Bronchial epithelial cell (primary cell): ENCODE results near the gene CFAP70. TPM values are rescaled to one million over a fixed set of nuclear protein-coding genes. Genes with fewer than 3 reads are reported as not detected.
A peak's percentile ranks its signal among the peaks of the same experiment; 100 is the strongest.

Source experiments
- DNase-seq: peaks from one replicate; pipeline ENCODE4 v3.0.0-alpha.2; 2010; ENCODE audit warnings: low read depth
- FAIRE-seq: peaks from 2 replicates; lab custom pipeline; 2011; peaks lifted over from hg19 to GRCh38; lab: Jason Lieb, UNC
- H3K27me3 ChIP-seq: 2 replicates; pipeline ENCODE4 v1.5.1; 2011; ENCODE audit warnings: low read length; ENCODE audit not compliant: control insufficient read depth, insufficient read depth
- H3K36me3 ChIP-seq: 2 replicates; pipeline ENCODE4 v1.5.1; 2011; ENCODE audit warnings: low read length; ENCODE audit not compliant: control insufficient read depth, insufficient read depth
- H3K4me3 ChIP-seq: 2 replicates; pipeline ENCODE4 v1.5.1; 2011; ENCODE audit warnings: mild to moderate bottlenecking, low read depth, low read length, control low read depth
- total RNA-seq: library from RNA; depleted of rRNA; stranded (reverse); fragments of >200 nt; gene quantifications from 2 replicates; pipeline ENCODE4 v1.2.1, GENCODE V29; 2014
- TF ChIP-seq, protein P1 (sequence below): IDR thresholded peaks from 2 replicates; pipeline ENCODE4 v1.5.1; 2011; ENCODE audit warnings: mild to moderate bottlenecking, moderate library complexity, low read length, control low read depth, inconsistent platforms; ENCODE audit not compliant: insufficient read depth, severe bottlenecking

Gene CFAP70
- total RNA-seq, 1 donor from 2014 or later, result 0.79 TPM

DNA sequence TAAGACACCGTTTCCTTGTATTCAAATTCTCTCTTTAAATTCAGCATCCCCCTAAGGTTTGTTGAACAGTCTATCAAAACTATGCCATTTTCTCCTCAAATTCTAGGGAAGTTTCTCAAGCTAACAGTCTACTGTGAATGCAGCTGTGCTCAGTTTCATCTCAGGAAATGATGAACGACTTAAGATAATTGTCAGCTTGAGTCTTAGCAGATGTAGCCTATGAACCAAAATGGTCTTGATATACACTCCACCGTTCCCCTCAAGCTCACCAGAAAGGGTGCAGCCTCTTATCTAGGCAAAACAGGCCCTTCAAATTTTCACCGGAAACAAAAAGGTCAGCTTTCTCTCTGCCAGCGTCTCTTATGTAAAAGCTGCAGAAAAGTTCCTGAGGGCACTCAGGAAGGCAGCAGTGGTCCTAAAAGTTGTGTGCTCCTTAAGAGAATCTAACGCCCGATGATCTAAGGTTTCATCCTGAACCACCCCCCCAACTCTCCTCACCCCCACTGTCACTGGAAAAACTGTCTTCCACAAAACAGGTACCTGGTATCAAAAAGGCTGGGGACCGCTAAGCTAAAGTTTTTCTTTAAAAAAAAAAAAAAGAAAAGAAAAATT, 113.7 kb downstream of the CFAP70 start:
- DNase-seq (no peak), FAIRE-seq (no peak)
- TF ChIP-seq, protein P1, sequence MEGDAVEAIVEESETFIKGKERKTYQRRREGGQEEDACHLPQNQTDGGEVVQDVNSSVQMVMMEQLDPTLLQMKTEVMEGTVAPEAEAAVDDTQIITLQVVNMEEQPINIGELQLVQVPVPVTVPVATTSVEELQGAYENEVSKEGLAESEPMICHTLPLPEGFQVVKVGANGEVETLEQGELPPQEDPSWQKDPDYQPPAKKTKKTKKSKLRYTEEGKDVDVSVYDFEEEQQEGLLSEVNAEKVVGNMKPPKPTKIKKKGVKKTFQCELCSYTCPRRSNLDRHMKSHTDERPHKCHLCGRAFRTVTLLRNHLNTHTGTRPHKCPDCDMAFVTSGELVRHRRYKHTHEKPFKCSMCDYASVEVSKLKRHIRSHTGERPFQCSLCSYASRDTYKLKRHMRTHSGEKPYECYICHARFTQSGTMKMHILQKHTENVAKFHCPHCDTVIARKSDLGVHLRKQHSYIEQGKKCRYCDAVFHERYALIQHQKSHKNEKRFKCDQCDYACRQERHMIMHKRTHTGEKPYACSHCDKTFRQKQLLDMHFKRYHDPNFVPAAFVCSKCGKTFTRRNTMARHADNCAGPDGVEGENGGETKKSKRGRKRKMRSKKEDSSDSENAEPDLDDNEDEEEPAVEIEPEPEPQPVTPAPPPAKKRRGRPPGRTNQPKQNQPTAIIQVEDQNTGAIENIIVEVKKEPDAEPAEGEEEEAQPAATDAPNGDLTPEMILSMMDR, result no peak
- Histone ChIP-seq H3K4me3 (no peak overlapping the region), H3K36me3 (peaks cover 3% of the 10 kb centered on the region), H3K27me3 (no peaks in the 10 kb centered on the region)

DNA sequence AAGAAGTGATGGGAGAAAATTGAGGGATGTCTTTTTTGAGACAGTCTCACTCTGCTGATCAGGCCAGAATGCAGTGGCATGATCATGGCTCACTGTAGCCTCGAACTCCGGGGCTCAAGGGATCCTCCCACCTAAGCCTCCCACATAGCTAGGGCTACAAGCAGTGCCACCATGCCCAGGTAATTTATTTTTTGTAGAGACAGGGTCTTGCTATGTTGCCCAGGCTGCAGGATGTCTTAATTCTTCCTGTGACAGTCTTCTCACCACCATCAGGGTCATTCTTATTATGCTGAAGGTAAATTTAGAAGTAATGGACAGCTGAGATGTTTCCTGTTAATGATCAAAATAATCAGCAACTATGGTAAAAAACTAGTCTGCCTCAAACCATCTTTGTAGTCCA, 118.8 kb downstream of the CFAP70 start:
- TF ChIP-seq, protein P1, result no peak
- DNase-seq, result no peak
- Histone ChIP-seq H3K4me3 (no peak overlapping the region), H3K27me3 (no peaks in the 10 kb centered on the region), H3K36me3 (peaks cover 5% of the 10 kb centered on the region)
- no peak for FAIRE-seq

DNA sequence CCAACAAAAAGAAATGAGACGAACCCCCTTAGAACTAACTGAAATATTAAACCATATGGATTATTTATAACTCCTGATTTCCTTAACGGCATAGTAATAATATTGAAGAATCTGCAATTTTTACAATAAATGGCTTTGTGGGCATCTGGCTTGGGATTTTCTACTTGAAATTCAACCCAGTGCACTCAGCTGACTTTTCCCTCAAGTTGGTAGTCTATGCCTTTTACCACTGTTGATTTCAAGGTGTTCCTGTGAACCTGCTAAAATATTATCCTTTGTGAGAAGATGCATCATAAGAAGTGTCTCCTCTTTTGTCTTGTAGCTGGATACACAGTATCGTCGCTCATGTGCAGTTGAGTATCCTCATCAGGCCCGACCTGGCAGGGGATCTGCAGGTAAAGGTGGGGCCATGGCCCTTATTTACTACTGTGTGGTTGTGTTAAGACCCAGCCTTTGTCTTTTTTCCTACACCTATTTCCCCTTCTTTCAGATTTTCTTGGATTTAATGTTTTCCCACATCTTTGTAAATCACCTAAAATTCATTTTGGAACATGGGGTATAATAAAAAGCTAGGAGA, 119.6 kb downstream of the CFAP70 start:
- Histone ChIP-seq H3K4me3 (no peak overlapping the region), H3K36me3 (peaks cover 7% of the 10 kb centered on the region), H3K27me3 (no peaks in the 10 kb centered on the region)
- TF ChIP-seq, protein P1, result no peak
- no peak for DNase-seq
- no peak for FAIRE-seq

DNA sequence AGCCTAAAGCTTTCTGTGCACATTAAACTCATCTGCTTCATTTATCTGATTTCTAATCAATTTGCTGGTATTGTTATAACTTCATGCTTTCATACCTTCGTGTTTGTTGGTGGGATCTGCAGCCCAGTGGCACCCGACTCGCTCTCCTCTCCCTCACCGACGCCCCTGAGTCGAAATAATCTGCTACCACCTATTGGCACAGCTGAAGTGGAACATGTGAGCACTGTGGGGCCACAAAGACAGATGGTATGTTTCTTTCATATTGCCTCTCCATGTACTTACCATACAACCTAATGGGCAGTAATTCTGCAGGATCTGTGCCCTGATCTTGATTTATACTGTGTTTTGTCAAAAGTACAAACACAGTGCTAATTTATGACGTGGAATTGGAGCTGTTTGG, 124.0 kb downstream of the CFAP70 start:
- Histone ChIP-seq H3K4me3 (no peak overlapping the region), H3K27me3 (no peaks in the 10 kb centered on the region), H3K36me3 (peaks cover 7% of the 10 kb centered on the region)
- FAIRE-seq (no peak), DNase-seq (no peak)
- TF ChIP-seq, protein P1, result no peak

DNA sequence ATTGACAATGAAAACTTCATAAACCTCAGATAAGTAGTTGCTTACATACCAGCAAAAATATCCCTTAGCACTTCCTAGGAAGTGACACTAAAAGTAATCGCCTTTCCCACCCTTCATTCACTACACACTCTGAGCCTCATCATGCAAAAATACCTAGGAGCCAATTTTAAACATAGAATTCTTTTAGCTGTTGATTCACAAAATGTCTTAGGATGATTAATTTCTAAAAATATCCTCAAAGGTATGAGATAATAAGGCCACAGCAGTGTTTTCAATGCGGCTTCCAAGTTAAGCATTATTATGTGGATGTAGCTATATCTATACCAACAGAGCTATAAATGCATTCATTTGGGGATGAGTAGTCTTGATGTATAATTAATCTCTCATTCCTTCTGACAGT, 124.8 kb downstream of the CFAP70 start:
- Histone ChIP-seq H3K4me3 (no peak overlapping the region), H3K27me3 (no peaks in the 10 kb centered on the region), H3K36me3 (peaks cover 7% of the 10 kb centered on the region)
- FAIRE-seq, result no peak
- no peak for DNase-seq
- TF ChIP-seq, protein P1, result no peak

DNA sequence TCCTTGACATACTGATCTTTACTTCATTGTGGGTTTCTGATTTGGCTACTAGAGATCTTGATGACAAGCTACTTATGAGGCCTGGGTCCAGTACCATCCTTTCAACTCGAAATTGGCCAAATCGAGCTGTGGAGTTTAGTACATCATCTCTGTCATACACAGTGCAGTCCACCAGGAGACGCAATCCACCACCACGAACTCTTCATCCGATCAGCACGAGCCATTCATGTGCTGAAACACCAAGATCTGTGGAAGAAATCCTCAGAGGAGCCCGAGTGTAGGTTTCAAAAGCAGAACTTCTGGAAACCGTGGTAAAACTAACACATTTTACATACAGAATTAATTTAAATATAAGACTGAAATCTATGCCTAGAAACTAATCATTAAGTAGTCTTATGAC, 125.8 kb downstream of the CFAP70 start:
- FAIRE-seq (no peak), DNase-seq (no peak)
- no peaks in the 10 kb centered on the region for H3K27me3 ChIP-seq
- H3K4me3 ChIP-seq, result no peak overlapping the region
- TF ChIP-seq, protein P1, result peak; percentile 18
- H3K36me3 ChIP-seq, result peaks cover 7% of the 10 kb centered on the region
